HG03342 (cell line): ENCODE measurements around the gene BEX3.
"Not testable (repeated sequence)": the region's sequence is repeated elsewhere in the genome, so short reads cannot be mapped to it uniquely, and the experiment has no call there.

Experiments used
- ATAC-seq: cut with Tn5 transposase; IDR thresholded peaks from one replicate; pipeline ENCODE4 v1.9.1; 2021; ENCODE audit warnings: mild to moderate bottlenecking, moderate library complexity; ENCODE audit not compliant: unreplicated experiment

BEX3 gene

GRCh38 chrX:103376118-103376978 lies at the start of gene BEX3:
BEX3 (plus strand) TSS chrX:103376538; CDS start chrX:103377522, 984 bp downstream.
- ATAC-seq: no peak

GRCh38 chrX:103329991-103330390 lies 46.3 kb upstream of the BEX3 start, which contains the start of gene TCEAL7:
TCEAL7 (plus strand) TSS chrX:103330239; CDS start chrX:103331404, 1,165 bp downstream.
- no peak for ATAC-seq

- no peak for ATAC-seq
Observed at GRCh38 chrX:103330681-103331288, 45.6 kb upstream of the BEX3 start.

GRCh38 chrX:103338663-103339062 lies 37.7 kb upstream of the BEX3 start:
- no peak for ATAC-seq

GRCh38 chrX:103343105-103343504 lies 33.2 kb upstream of the BEX3 start:
- ATAC-seq: no peak

- no peak for ATAC-seq
Observed at GRCh38 chrX:103344606-103345005, 31.7 kb upstream of the BEX3 start.

- ATAC-seq: no peak
Observed at GRCh38 chrX:103347682-103348397, 28.5 kb upstream of the BEX3 start.

GRCh38 chrX:103356130-103356798 lies 20.1 kb upstream of the BEX3 start, which contains the start of gene TCEAL9:
TCEAL9 (plus strand) TSS chrX:103356506; CDS start chrX:103357685, 1,179 bp downstream.
- peak; percentile 60 for ATAC-seq

GRCh38 chrX:103356858-103357257 lies 19.5 kb upstream of the BEX3 start:
- peak; percentile 19 for ATAC-seq

GRCh38 chrX:103357871-103358270 lies 18.5 kb upstream of the BEX3 start:
- no peak for ATAC-seq

- not testable (repeated sequence) for ATAC-seq
Observed at GRCh38 chrX:103359605-103360004, 16.7 kb upstream of the BEX3 start.

GRCh38 chrX:103360092-103360491 lies 16.2 kb upstream of the BEX3 start:
- ATAC-seq: no peak

- ATAC-seq: no peak
Observed at GRCh38 chrX:103360916-103361315, 15.4 kb upstream of the BEX3 start.

GRCh38 chrX:103361798-103362197 lies 14.5 kb upstream of the BEX3 start:
- no peak for ATAC-seq

- ATAC-seq: no peak
Observed at GRCh38 chrX:103362474-103362873, 13.9 kb upstream of the BEX3 start.

- ATAC-seq: no peak
Observed at GRCh38 chrX:103363046-103363445, 13.3 kb upstream of the BEX3 start.

- no peak for ATAC-seq
Observed at GRCh38 chrX:103367502-103367901, 8.8 kb upstream of the BEX3 start.

- ATAC-seq: no peak
Observed at GRCh38 chrX:103369479-103369878, 6.9 kb upstream of the BEX3 start.

GRCh38 chrX:103372886-103373285 lies 3.5 kb upstream of the BEX3 start:
- no peak for ATAC-seq

GRCh38 chrX:103373581-103373980 lies 2.8 kb upstream of the BEX3 start:
- no peak for ATAC-seq

GRCh38 chrX:103376979-103377324 lies 614 bp downstream of the BEX3 start:
- ATAC-seq: no peak
